IPS DF 6.9 (cell line): Measurements from ENCODE around the gene PKIG.

Source experiments
- DNase-seq: peaks from one replicate; pipeline ENCODE4 v3.0.0-alpha.2; 2013; ENCODE audit warnings: low read depth, low spot score
- H3K27ac ChIP-seq: one replicate; pipeline ENCODE4 v1.5.1; 2013; ENCODE audit warnings: low read length, control low read depth
- H3K27me3 ChIP-seq: 2 replicates; pipeline ENCODE4 v1.6.1; 2013; ENCODE audit warnings: mild to moderate bottlenecking, low read length; ENCODE audit not compliant: control insufficient read depth, insufficient read depth
- H3K36me3 ChIP-seq: 2 replicates; pipeline ENCODE4 v1.6.1; 2013; ENCODE audit warnings: low read length; ENCODE audit not compliant: control insufficient read depth, insufficient read depth
- H3K4me1 ChIP-seq: 2 replicates; pipeline ENCODE4 v1.6.1; 2013; ENCODE audit warnings: low read length; ENCODE audit not compliant: control insufficient read depth, insufficient read depth
- H3K4me3 ChIP-seq: 2 replicates; pipeline ENCODE4 v1.5.1; 2013; ENCODE audit warnings: mild to moderate bottlenecking, low read length
- H3K9me3 ChIP-seq: 2 replicates; pipeline ENCODE4 v1.6.1; 2013; ENCODE audit warnings: low read length, inconsistent platforms; ENCODE audit not compliant: control insufficient read depth, insufficient read depth
- WGBS: extraction: QIAGEN DNeasy Blood & Tissue Kit; methylation state at CpG from one replicate; pipeline ENCODE4 v1.1.7; 2013; ENCODE audit warnings: mixed read lengths, missing lambda C conversion rate; ENCODE audit not compliant: insufficient read length, insufficient coverage; 5-methylcytosine and 5-hydroxymethylcytosine counted together

The PKIG gene

DNA sequence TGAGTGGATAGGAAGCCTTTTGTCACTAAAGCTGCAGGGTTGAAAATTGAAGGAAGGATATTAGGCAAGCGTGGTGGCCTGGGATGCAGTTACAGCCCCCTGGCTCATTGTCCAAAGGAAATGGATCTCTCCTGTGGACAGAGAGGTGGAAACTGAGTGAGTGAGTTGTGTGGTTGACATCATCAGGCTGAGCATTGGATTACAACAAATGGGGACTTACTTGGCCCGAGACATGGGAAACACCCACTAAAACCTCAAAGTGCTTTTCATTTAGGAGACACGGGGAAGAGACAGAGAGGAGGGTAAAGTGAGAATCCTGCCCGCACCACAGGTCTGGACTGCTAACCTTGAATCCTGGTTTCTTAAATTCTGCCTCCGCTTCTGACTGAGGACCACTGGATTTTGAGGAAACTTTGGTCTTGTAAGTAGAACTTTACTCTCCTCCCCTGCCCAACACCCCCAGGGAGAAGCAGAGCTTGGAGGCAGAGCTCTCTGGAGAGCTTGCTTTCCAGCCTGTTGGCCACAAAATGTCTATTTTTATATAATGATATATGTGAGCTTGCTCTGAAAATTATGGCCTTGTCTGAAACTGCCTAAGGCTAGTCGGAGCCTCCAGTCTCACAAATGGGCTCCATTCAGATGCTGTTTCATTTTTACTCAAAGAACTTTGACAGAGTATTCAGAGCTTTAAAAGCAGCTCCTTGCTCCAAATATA lies at the start of gene PKIG:
Gene PKIG, plus strand, starts transcription at position 269 of the 715 bp plus-strand sequence. CDS start 31,978 bp downstream, outside the sequence.
- no peak within 1 kb of the TSS for H3K27ac ChIP-seq
- no peak within 1 kb of the TSS for H3K4me3 ChIP-seq
- H3K9me3 ChIP-seq: no peaks in the 10 kb centered on the region
- H3K36me3 ChIP-seq: no peaks in the 10 kb centered on the region
- H3K4me1 ChIP-seq: peaks cover 5% of the 10 kb centered on the region; the same call in 1 of the 2 replicates
- DNase-seq: no peak
- H3K27me3 ChIP-seq: no peaks in the 10 kb centered on the region
- WGBS: no CpG with 5 or more reads among the region's 6 CpGs

DNA sequence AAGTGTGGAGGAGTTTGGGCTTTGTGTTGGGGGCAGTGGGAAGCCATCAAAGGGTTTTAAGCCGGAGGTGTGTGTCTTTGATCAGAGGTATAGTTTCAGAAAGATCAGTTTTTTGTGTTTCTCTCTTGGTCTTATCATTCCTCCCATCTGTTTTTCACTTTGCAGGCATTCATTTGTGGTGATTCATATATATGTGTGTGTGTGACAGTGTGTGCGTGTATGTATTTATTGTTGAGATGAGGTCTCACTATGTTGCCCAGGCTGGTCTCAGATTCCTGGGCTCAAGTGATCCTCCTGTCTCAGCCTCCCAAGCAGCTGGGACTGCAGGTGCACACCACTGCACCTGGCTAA lies 49.4 kb upstream of the PKIG start:
- Histone ChIP-seq H3K27me3 (no peaks in the 10 kb centered on the region), H3K27ac (no peak overlapping the region), H3K4me3 (no peak overlapping the region), H3K4me1 (no peaks in the 10 kb centered on the region), H3K36me3 (no peaks in the 10 kb centered on the region), H3K9me3 (no peaks in the 10 kb centered on the region)
- no CpG with 5 or more reads among the region's 2 CpGs for WGBS
- DNase-seq: no peak

DNA sequence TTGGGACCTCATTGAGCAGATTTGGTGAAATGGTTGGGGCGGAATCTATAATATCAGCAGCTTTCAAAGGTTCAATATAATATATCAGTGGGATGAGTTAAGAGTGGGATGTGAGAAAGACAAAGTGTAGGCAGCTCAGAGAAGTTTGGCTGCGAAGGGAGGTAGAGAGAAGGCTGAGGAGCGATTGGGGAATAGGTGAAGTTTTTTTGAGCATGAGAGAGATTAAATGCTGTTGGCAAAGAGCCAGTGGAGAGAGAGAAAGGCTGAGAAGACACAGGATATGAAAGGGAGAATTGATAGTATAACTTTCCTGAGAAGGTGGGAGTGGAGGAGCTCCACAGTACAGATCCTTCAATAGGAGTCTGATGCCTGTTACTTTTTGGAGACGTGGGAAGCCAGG lies 48.5 kb upstream of the PKIG start:
- 100% methylated on average over 2 of the region's 4 CpGs for WGBS
- Histone ChIP-seq H3K36me3 (no peaks in the 10 kb centered on the region), H3K4me3 (no peak overlapping the region), H3K27ac (no peak overlapping the region), H3K27me3 (no peaks in the 10 kb centered on the region), H3K4me1 (no peaks in the 10 kb centered on the region), H3K9me3 (no peaks in the 10 kb centered on the region)
- DNase-seq: no peak

DNA sequence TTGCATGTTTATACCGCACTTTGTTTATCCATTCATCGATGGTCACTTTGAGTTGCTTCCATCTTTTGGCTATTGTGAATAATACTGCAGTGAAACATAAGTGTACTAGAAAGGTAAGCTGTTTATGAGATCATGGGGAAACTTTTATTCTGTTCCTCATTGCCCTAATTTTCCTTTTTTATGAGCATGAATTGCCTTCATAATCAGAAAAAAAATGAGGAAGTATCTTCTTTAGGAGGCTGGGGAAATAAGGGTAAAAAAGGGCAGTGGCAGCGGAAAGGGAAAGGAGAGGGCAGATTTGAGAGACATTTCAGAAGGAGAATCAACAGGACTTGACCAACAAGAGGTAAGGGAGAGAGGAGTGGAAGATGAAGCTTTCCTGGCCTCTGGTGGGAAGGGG lies 46.2 kb upstream of the PKIG start:
- no peaks in the 10 kb centered on the region for H3K36me3 ChIP-seq
- no peak for DNase-seq
- H3K27me3 ChIP-seq: no peaks in the 10 kb centered on the region
- H3K4me3 ChIP-seq: no peak overlapping the region
- no peaks in the 10 kb centered on the region for H3K9me3 ChIP-seq
- H3K27ac ChIP-seq: no peak overlapping the region
- H3K4me1 ChIP-seq: no peaks in the 10 kb centered on the region
- whole genome bisulfite sequencing: no CpG with 5 or more reads among the region's 3 CpGs

DNA sequence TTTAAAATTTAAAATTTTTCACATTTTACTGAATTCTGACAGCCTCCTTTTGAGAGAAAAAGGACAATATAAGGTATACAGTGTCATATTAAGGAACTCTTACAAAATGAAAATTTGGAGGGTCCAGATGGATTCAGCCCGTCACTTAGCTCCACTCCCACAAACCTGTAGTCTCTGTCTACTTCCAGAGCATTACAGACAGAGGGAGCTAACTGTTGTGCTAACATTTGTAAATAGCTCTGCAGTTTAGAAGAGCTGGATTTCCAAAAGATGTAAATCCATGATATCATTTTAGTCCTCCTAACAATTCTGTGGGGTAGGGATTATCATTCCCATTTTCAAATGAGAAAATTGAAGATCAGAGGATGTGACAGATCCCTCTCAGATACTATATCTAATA lies 44.4 kb upstream of the PKIG start:
- no peak overlapping the region for H3K27ac ChIP-seq
- no peak overlapping the region for H3K4me3 ChIP-seq
- DNase-seq: no peak
- no peaks in the 10 kb centered on the region for H3K4me1 ChIP-seq
- WGBS: no CpG with 5 or more reads among the region's 1 CpG
- H3K36me3 ChIP-seq: no peaks in the 10 kb centered on the region
- H3K9me3 ChIP-seq: no peaks in the 10 kb centered on the region
- no peaks in the 10 kb centered on the region for H3K27me3 ChIP-seq

DNA sequence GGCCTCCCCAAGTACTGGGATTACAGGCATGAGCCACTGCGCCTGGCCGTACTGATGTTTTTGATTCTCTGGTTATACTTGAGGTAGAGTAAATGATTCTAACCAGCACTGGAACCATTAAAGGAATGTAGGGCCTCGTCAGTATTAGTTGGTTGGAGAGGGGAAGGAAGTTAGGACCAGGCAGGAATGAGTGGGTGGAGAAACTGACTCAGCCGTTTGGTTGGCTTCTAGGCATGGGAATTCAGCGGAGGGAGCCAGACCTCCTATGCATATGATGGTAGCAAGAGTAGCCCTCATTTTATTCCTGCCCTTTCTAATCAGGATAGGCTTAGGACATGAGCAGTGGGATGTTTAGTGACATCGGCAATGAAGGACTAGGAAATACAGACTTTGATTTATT lies 41.5 kb upstream of the PKIG start:
- DNase-seq: no peak
- H3K4me1 ChIP-seq: no peaks in the 10 kb centered on the region; the same call in 1 of the 2 replicates
- no peaks in the 10 kb centered on the region for H3K27me3 ChIP-seq
- H3K27ac ChIP-seq: no peak overlapping the region
- no peaks in the 10 kb centered on the region for H3K36me3 ChIP-seq
- WGBS: no CpG with 5 or more reads among the region's 6 CpGs
- H3K4me3 ChIP-seq: no peak overlapping the region
- H3K9me3 ChIP-seq: no peaks in the 10 kb centered on the region

DNA sequence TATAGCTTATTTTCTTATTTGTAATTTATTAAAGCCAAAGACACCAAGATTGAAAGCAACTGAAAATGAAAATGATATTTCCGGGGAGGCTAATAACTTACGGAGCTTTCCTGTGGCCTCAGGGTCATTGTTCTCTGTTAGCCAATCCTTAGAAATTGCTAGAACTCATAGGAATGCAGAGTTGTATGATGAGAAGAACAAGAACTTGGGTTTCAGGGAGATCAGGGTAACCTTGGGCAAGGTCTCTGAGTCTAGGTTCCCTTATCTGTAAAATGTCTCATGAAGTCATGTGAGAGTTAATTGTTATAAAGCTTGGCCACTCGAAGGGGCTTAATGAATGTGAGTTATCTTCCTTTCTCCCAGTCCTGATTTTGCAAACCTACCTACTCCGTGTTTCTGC lies 40.4 kb upstream of the PKIG start:
- Histone ChIP-seq H3K4me3 (no peak overlapping the region), H3K27ac (no peak overlapping the region), H3K27me3 (no peaks in the 10 kb centered on the region), H3K4me1 (no peaks in the 10 kb centered on the region; the same call in 1 of the 2 replicates), H3K9me3 (no peaks in the 10 kb centered on the region), H3K36me3 (no peaks in the 10 kb centered on the region)
- DNase-seq: no peak
- no CpG with 5 or more reads among the region's 4 CpGs for WGBS

DNA sequence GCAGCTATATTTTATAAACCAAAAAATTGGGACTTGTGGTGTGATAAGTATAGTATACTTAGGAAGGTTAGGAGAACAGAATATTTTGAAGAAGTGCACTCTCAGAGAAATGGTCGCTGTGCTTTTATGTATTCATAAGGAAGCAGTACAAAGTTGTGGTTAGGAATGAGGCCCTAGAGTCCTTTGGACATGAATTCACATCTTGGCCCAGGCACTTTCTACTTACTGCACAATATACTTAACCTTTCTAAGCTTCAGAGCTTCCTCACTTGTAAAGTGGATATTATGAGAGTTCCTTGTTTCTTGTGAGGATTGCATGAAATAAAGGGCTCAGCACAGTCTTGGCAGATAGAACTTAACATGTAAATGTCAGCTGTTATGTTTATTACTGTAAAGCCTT lies 39.5 kb upstream of the PKIG start:
- WGBS: no CpG with 5 or more reads among the region's 1 CpG

DNA sequence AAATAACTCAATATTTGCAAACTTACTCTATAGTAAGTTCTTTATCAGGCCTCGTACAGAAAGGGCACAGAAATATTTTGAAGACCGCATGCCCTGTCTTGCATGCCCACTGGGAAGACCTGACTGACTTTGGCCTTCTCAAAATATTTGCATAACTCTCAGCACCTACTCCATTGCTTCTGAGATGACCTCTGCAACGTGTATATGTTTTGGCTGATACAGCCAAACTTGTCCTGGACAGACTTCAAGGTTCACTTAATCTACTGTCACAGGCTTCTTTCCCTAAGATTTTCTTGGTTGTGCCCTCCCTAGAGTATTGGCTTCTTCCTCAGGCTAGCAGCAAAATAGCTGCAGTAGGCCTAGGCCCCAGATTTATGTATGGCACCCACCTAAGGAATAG lies 39.0 kb upstream of the PKIG start:
- Histone ChIP-seq H3K36me3 (no peaks in the 10 kb centered on the region), H3K9me3 (no peaks in the 10 kb centered on the region), H3K4me1 (no peaks in the 10 kb centered on the region; the same call in 1 of the 2 replicates), H3K27me3 (no peaks in the 10 kb centered on the region), H3K4me3 (no peak overlapping the region), H3K27ac (no peak overlapping the region)
- DNase-seq: no peak
- no CpG with 5 or more reads among the region's 3 CpGs for WGBS

More for the DNA sequence above, 39.5 kb upstream of the PKIG start:
- no peaks in the 10 kb centered on the region for H3K9me3 ChIP-seq
- DNase-seq: no peak
- H3K4me1 ChIP-seq: no peaks in the 10 kb centered on the region; the same call in 1 of the 2 replicates
- no peak overlapping the region for H3K27ac ChIP-seq
- no peaks in the 10 kb centered on the region for H3K27me3 ChIP-seq
- H3K36me3 ChIP-seq: no peaks in the 10 kb centered on the region
- no peak overlapping the region for H3K4me3 ChIP-seq

DNA sequence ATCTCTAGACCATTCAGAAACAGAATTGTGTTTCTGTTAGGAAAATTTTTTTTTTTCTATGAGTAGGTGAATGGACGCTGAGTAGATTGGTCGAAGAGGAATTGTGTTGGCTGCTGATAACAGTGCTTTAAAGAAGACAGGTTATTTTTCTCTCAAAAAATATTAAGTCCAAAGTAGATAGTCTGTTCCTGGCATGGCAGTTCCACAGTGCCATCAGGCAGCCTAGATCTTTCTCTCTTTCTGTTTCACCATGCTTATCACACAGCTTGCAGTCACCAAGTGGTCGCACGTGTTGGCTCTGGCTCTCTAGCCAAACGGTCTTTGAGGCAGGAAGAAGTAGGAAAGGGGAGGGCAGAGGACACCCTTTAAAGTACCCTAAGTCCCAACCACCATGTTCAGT lies 38.1 kb upstream of the PKIG start:
- Histone ChIP-seq H3K27ac (no peak overlapping the region), H3K9me3 (no peaks in the 10 kb centered on the region), H3K4me1 (no peaks in the 10 kb centered on the region; the same call in 1 of the 2 replicates), H3K4me3 (no peak overlapping the region), H3K27me3 (no peaks in the 10 kb centered on the region), H3K36me3 (no peaks in the 10 kb centered on the region)
- no CpG with 5 or more reads among the region's 5 CpGs for WGBS
- no peak for DNase-seq

DNA sequence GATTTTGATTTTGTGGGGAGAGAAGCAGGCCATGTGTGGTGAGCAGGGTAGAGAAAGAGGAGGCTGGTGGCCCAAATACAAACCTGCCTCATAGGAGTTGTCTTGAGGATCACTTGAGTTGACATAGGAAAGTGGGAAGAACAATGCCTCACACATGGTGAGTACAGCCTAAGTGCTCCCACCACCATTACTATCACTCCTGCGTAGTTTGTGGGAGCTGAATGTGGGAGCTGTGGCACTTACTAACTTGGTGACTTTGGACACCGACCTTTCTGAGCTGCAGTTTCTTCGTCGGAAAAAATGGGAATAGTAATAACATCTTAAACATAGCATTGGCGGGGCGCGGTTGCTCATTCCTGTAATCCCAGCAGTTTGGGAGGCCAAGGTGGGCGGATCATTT lies 35.0 kb upstream of the PKIG start:
- no peaks in the 10 kb centered on the region for H3K36me3 ChIP-seq
- WGBS: no CpG with 5 or more reads among the region's 8 CpGs
- DNase-seq: no peak
- no peaks in the 10 kb centered on the region for H3K27me3 ChIP-seq
- no peak overlapping the region for H3K4me3 ChIP-seq
- H3K4me1 ChIP-seq: no peaks in the 10 kb centered on the region; the same call in 1 of the 2 replicates
- no peaks in the 10 kb centered on the region for H3K9me3 ChIP-seq
- H3K27ac ChIP-seq: no peak overlapping the region
